GM20431 (cell line): ENCODE measurements around the gene ELOF1.

ENCODE experiments used
- in situ Hi-C: fragments of 300-500 bp; cut with MseI, MboI; formaldehyde crosslinking; loops from one replicate; pipeline ENCODE4 v1.15.0; 2020; ENCODE audit warnings: low sequenced_read_pairs; ENCODE audit not compliant: unreplicated experiment

Gene ELOF1

GRCh38 chr19:11538232-11539036 lies 20.6 kb downstream of the ELOF1 start, which contains the start of gene CNN1:
Gene CNN1, plus strand, starts transcription at chr19:11538851. Its CDS starts 77 bp downstream, at chr19:11538928.
- in situ Hi-C loops: no loop called here

GRCh38 chr19:11535792-11536595 lies 23.0 kb downstream of the ELOF1 start:
- in situ Hi-C loops: no loop called here

- in situ Hi-C loops: no loop called here
Observed at GRCh38 chr19:11534948-11535347, 24.1 kb downstream of the ELOF1 start.

- in situ Hi-C loops: no loop called here
Observed at GRCh38 chr19:11534538-11534937, 24.5 kb downstream of the ELOF1 start.

- in situ Hi-C loops: no loop called here
Observed at GRCh38 chr19:11530432-11530831, 28.6 kb downstream of the ELOF1 start.

GRCh38 chr19:11528551-11529341 lies 30.3 kb downstream of the ELOF1 start, which contains the start of gene ECSIT:
Gene ECSIT, minus strand, starts transcription at chr19:11529134. Its CDS starts 9,964 bp downstream, at chr19:11519170.
- in situ Hi-C loops: no loop called here

DNA sequence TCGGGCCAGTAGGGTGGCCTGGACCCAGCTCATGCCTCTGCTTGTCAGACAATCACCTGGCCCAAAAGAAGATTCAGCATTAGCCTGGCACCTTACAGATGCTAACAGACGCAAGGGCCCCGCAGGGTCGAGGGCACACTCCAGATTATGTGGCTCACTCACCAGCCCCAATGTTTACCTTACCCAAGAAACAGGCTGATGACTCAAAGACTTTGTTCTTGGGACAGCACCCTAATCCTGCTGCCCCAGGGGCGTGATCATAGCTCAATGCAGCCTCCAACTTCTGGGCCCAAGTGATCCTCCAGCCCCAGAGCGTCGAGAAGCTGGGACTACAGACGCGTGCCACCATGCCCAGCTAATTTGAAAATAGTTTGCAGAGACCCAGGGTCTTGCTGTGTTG lies 39.9 kb downstream of the ELOF1 start:
- in situ Hi-C loops: no loop called here

DNA sequence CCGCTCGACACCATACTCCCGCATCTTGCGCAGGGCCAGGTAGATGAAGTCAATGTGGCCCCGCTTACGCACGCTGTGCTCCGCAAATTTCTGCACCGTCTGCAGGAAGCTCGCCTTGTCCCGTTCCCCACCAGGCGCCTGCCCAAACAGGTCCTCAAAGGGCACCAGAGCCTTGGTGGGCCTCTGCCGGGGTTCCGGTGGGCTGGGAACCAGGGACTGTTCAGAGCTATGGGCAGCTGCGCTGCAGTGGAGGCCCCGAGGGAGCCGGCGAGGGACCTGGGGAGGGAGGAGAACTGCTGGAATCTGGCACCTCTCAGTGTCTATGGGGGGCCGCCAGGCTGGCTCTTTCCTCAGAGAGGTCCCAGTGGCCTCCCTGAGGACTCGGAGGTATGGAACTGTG lies 45.1 kb downstream of the ELOF1 start:
- in situ Hi-C loops: no loop called here

GRCh38 chr19:11510444-11510843 lies 48.6 kb downstream of the ELOF1 start:
- in situ Hi-C loops: no loop called here

DNA sequence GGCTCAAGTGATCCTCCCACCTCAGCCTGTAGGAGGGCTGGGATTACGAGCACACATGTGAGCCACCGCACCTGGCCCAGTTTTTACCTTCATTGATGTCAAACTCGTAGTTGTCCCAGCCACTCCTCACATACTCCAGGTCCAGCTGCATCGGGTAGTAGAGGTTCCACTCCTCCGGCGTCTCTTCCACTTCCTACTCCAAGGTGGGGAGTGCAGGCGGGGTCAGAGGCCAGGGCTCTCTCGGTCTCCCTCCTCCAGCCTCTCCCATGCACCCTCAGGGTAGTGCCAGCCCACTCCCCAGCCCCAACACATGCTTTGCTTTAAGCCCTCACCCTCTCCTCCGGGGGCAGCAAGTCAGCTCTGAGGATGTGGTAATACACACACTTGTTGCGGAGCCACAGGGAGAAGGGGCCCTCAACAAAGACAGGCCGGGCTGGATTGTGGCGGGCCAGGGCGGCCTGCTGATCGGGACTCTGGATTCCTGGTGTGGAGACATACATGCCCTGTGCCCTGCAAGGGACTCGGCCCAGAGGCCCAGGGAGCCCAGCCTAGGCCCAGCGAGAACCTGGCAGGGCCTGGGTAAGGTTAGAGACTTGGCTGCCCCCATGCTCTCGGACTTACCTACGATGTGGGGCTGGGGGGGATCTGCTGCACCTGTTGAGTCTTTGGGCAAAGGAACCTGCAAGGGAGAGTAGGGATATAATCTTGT lies 51.5 kb downstream of the ELOF1 start:
- in situ Hi-C loops: no loop called here

GRCh38 chr19:11506967-11507366 lies 52.1 kb downstream of the ELOF1 start:
- in situ Hi-C loops: no loop called here

DNA sequence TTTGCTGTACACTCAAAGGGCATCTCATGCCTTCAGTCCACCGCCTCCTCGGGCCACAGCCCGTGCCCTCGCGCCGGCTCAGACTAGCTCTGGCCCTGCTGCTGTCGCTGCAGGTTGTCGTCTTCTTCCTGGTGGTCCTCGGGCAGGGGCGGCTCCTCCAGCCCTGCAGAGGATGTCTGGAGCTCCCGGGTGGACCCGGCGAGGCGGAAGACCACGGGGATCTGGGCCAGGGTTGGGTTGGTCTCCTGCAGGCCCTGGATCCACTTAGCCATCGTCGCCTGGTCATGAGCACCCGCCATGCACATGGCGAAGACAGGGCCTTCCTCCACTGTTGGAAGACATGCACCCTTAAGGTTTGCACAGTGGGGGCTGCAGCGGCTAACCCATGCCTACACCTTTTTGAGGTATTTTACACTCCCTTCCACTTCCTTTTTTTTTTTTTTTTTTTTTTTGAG lies 52.9 kb downstream of the ELOF1 start:
- in situ Hi-C loops: no loop called here

- in situ Hi-C loops: no loop called here
Observed at GRCh38 chr19:11505504-11506100, 53.4 kb downstream of the ELOF1 start, which contains the start of gene ZNF653. Gene ZNF653, minus strand, starts transcription at chr19:11505839. Its CDS starts 53 bp downstream, at chr19:11505786.

DNA sequence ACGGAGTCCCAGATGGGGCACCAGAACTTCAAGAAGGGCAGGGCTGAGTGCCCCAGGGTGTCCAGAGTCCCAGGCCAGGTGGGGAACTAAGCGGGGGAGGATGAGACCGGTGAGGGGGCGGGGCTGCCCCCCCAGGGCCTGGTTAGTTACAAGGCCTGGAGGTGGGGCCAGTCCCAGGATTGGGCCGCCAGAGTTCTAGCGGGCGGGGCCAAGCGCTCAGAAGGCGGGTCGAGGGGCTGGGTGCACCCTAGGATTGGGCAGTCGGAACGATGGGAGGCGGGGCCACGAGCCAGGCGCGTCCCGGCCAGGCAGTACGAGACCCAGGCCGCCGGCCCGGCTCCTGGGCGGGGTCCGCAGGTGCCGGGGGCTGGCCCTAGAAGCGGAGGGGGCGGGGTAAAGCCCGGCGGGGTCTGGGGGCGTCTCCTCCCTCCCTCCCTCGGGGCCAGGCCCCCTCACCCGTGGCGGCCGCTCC lies 54.0 kb downstream of the ELOF1 start:
- in situ Hi-C loops: no loop called here

DNA sequence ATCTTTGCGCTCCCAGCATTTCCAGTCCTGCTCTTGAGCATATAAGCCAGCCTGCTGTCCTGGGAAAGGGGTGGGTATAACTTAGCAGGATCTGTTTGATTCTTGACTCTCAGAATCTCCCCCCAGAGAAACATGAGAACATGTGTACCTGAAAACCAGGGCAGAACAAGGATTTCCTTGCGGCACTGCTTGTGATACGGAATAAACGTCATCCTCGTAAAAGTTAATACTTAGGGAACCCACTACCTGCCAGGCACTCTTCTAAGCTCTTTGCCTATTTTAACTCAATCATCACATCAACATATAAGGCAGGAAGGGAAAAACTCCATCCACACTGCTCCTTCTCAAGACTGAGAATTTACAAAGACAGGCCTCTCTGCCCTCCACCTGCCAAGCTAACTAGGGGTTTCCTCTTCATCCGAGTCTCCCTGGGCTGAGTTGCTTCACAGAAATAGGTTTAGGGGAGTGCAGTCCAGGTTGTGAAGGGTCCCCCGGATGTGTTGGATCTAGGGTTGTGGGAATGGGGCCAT lies 54.5 kb downstream of the ELOF1 start:
- in situ Hi-C loops: no loop called here
